Suprapubic skin (tissue), 4 donors: ENCODE measurements around the gene TNNI3K.

Experiments used
- EP300 ChIP-seq: sonication (generic); formaldehyde crosslinking; IDR thresholded peaks from one replicate; pipeline ENCODE4 v1.6.1; 2017; ENCODE audit warnings: antibody characterized with exemption
- POLR2A ChIP-seq, 2 donors: fragments of 450-650 bp; IDR thresholded peaks; one replicate each; pipeline ENCODE4 v1.6.1; 2017; ENCODE audit warnings: antibody characterized with exemption in 2 of 2, mild to moderate bottlenecking in 2 of 2, moderate library complexity in 2 of 2
- POLR2AphosphoS5 ChIP-seq, 3 donors: sonication (generic); formaldehyde crosslinking; IDR thresholded peaks; one replicate each; pipeline ENCODE4 v1.6.1; 2017; ENCODE audit warnings: antibody characterized with exemption in 3 of 3
- TF ChIP-seq, protein P1 (sequence below), 2 donors: fragments of 200-600 bp in 1 of 2; fragments of 450-650 bp in 1 of 2; sonication (generic) in 1 of 2; IDR thresholded peaks; one replicate each; pipeline ENCODE4 v1.5.1; 2016 to 2019; ENCODE audit warnings: antibody characterized with exemption in 2 of 2, mild to moderate bottlenecking in 1 of 2, moderate library complexity in 1 of 2

DNA sequence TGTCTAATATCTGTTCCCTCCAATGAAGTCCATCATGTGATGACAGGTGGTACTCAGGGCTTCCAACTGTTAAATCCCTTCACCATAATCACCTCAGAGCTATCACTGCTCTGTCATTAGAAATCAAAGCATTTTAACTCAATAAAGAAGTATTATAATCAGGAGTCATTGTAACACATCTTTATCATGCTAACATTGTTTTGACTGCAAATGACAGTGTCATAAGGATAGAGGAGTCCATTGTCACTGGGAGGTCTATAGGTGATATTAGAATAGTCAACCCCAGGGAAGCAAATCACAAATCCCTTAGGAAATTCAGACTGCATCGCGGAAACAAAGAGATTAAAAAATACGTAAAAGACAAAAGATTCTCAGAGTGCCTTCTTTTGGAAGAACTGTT is 246.4 kb downstream of the TNNI3K start:
- TF ChIP-seq, protein P1, sequence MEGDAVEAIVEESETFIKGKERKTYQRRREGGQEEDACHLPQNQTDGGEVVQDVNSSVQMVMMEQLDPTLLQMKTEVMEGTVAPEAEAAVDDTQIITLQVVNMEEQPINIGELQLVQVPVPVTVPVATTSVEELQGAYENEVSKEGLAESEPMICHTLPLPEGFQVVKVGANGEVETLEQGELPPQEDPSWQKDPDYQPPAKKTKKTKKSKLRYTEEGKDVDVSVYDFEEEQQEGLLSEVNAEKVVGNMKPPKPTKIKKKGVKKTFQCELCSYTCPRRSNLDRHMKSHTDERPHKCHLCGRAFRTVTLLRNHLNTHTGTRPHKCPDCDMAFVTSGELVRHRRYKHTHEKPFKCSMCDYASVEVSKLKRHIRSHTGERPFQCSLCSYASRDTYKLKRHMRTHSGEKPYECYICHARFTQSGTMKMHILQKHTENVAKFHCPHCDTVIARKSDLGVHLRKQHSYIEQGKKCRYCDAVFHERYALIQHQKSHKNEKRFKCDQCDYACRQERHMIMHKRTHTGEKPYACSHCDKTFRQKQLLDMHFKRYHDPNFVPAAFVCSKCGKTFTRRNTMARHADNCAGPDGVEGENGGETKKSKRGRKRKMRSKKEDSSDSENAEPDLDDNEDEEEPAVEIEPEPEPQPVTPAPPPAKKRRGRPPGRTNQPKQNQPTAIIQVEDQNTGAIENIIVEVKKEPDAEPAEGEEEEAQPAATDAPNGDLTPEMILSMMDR (IDR thresholded peaks at IDR 0.05), result no peak
- no peak for TF ChIP-seq POLR2A (IDR thresholded peaks at IDR 0.05)
- no peak for TF ChIP-seq POLR2AphosphoS5 (IDR thresholded peaks at IDR 0.05)
- no peak for TF ChIP-seq EP300
